Epithelial cell of alveolus of lung (primary cell): ENCODE results near the gene GAP43. TPM values are rescaled to one million over a fixed set of nuclear protein-coding genes. Genes with fewer than 3 reads are reported as not detected.

Experiments
- total RNA-seq: library from RNA; depleted of rRNA; stranded (reverse); fragments of >200 nt; gene quantifications from 2 replicates; pipeline ENCODE4 v1.2.1, GENCODE V29; 2015

The GAP43 gene
- total RNA-seq = 0.78 TPM in 1 of 2 replicates, not detected in the other

GRCh38 chr3:115623044-115623868, at the start of gene GAP43:
Gene GAP43 (plus strand): TSS chr3:115623510. CDS start chr3:115623690, 180 bp downstream.

